Measurements from ENCODE around the gene SKOR2. TPM values are rescaled to one million over a fixed set of nuclear protein-coding genes. Genes with fewer than 3 reads are reported as not detected.
A peak's percentile ranks its signal among the peaks of the same experiment; 100 is the strongest.

The SKOR2 gene
- total and polyA plus RNA-seq, 2 of the 13 experiments (the other 11 are each of a cell fraction or from before 2014, with no cell fraction given), result not detected

GRCh38 chr18:47254341-47254939 is 3.0 kb upstream of the SKOR2 start (continued):
- TF ChIP-seq ELF3 (CRISPR knock-in tag; IDR thresholded peaks at IDR 0.05) (0 out of 2 replicates have a peak, but pooled peaks have one; percentile 23), LBX2 (CRISPR knock-in tag; IDR thresholded peaks at IDR 0.05; ENCODE audit: borderline replicate concordance) (no peak), AHR (CRISPR knock-in tag; IDR thresholded peaks at IDR 0.05) (no peak), ZSCAN31 (CRISPR knock-in tag; IDR thresholded peaks at IDR 0.05; ENCODE audit: low read depth) (no peak), NFIB (CRISPR knock-in tag; IDR thresholded peaks at IDR 0.05; ENCODE audit: borderline replicate concordance) (no peak), SKI (IDR thresholded peaks at IDR 0.05; ENCODE audit: partially characterized antibody) (no peak), MIXL1 (CRISPR knock-in tag; IDR thresholded peaks at IDR 0.05) (no peak), NCOA5 (CRISPR knock-in tag; IDR thresholded peaks at IDR 0.05) (no peak), MTA3 (CRISPR knock-in tag; IDR thresholded peaks at IDR 0.05) (no peak), BORCS8-MEF2B (CRISPR knock-in tag; IDR thresholded peaks at IDR 0.05) (0 out of 2 replicates have a peak, but pooled peaks have one; percentile 25), MIER2 (CRISPR knock-in tag; IDR thresholded peaks at IDR 0.05) (peak; percentile 97), ZNF256 (CRISPR knock-in tag; conservative IDR thresholded peaks at IDR 0.05) (no peak), TBL1XR1 (IDR thresholded peaks at IDR 0.05; ENCODE audit: borderline replicate concordance, low read length, partially characterized antibody) (no peak), ZNF407 (CRISPR knock-in tag; IDR thresholded peaks at IDR 0.05; ENCODE audit: not compliant biosample characterization) (no peak)
- TF ChIP-seq, protein P1, sequence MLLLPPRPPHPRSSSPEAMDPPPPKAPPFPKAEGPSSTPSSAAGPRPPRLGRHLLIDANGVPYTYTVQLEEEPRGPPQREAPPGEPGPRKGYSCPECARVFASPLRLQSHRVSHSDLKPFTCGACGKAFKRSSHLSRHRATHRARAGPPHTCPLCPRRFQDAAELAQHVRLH (CRISPR knock-in tag; IDR thresholded peaks at IDR 0.05; ENCODE audit: borderline replicate concordance, low read depth), result peak; percentile 42; the same call in 1 of the 2 replicates

Data from HepG2 (cell line).